Astrocyte of the cerebellum (primary cell): ENCODE data around the gene AR.

Experiments used
- DNase-seq: peaks from one replicate; pipeline ENCODE4 v3.0.0-alpha.2; 2011; ENCODE audit warnings: low read depth
- H3K4me3 ChIP-seq: 2 replicates; pipeline ENCODE4 v1.5.1; 2011; ENCODE audit warnings: mild to moderate bottlenecking, low read depth, low read length, moderate library complexity
- CTCF ChIP-seq: IDR thresholded peaks from 2 replicates; pipeline ENCODE4 v1.5.1; 2012; ENCODE audit warnings: low read length, low read depth, moderate library complexity, mild to moderate bottlenecking; ENCODE audit errors: missing control alignments
- in situ Hi-C: cut with HindIII; loops from 2 replicates; pipeline ENCODE4 v1.10.0; 2017; ENCODE audit warnings: low sequenced_read_pairs

Gene AR

GRCh38 chrX:67523932-67524331 is 19.9 kb upstream of the AR start:
- in situ Hi-C loops = no loop called here
- DNase-seq = no peak
- no peak for TF ChIP-seq CTCF
- no peak overlapping the region for H3K4me3 ChIP-seq

DNA sequence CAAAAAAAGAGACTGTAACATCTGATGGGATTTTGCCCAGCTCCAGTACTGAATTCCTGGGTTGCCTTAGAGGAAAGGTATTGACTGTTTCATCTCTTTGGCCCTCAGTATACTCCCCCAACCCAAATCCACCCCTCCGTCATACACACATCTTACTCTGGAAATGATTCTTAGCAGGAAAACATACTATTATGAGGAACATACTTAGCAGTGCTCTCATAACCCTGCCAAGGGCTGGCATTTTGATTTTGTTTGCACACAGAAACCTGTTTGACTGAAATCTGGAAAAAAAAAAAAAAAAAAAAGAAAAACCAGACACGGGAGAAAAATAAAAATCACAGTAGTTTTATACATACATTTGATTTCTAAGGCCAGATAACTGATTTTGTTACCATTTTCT is 19.4 kb upstream of the AR start:
- in situ Hi-C loops = no loop called here
- no peak overlapping the region for H3K4me3 ChIP-seq
- no peak for DNase-seq
- TF ChIP-seq CTCF = no peak

DNA sequence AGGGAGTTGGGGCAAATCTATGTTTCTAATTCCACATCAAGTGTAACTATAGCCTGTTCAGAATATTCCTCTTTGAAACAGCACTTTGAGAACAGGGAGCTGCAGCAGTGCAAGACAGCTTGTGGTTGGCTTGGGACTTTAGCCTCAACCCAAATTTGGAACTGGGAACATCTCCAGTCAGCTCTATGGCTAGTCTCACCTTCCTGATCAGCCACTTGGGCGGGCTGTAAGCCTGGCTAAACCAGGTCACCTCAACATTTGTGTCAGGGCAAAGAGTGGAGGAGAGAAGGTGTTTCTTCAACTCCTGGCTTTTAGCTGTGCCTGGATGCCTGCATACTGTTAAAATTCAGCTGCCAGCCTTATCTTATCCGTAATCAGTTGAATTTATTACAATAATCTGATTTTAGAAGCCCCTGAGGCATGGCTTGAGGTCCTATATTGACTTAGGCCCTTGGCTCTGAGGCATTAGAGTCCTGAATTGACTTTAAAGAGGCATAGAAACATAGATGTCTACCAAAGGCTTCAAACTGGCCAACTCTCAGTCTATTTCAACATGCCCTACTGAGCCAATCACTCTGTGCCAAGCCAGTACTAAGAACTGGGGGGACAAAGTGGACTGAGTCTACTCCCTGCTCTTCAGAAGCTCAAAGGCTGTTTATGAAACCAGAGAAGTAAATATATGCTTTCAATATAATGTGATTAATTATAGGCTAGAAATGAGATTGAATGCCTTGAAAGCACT is 18.7 kb upstream of the AR start:
- in situ Hi-C loops = no loop called here
- DNase-seq = no peak
- no peak overlapping the region for H3K4me3 ChIP-seq
- no peak for TF ChIP-seq CTCF

DNA sequence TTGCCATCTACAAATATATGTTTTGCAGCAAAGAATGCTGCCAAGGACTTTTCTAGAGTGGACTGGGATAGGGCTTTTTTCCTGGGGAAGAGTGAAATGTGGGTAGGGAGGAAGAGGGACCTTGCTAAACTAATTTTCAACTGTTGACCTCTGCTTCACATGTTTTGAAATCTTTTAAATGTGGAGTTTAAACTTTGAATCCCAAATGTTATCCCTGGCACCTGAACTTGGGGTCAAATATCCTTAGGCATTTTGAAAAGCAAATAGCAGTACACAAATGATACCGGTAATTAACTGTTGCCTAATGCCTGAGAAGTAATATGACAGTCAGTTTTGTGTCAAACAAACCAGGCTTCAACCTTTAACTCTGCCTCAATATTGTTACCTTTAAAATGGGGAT is 7.3 kb upstream of the AR start:
- TF ChIP-seq CTCF = no peak
- H3K4me3 ChIP-seq = no peak overlapping the region
- no peak for DNase-seq
- in situ Hi-C loops = no loop called here

DNA sequence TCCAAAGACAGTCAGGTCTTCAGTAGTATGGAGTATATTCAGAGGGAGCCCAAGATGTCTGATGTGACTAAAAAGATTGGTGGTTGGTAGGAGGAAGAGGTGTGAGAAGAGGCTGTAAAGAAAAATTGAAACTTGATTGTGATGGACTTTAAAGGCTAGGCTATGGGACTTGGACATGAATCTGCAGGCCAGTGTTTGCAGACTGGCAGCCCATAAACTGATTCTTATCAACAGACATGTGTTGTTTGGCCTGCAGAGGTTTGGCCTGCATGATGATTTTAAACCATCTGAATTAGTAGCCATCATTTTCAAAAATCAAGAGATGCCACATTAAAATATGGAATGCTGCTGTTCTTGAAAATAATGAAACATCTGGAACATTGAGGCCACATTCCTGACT is 5.4 kb upstream of the AR start:
- TF ChIP-seq CTCF = no peak
- no peak for DNase-seq
- no peak overlapping the region for H3K4me3 ChIP-seq
- in situ Hi-C loops = no loop called here

GRCh38 chrX:67544281-67545035 is 637 bp downstream of the AR start:
- DNase-seq = no peak
- TF ChIP-seq CTCF = no peak
- in situ Hi-C loops = no loop called here
- H3K4me3 ChIP-seq = peak overlapping the region; percentile 54
